GM10248 (cell line): ENCODE measurements around the gene PCDHB13.
"Not testable (repeated sequence)": the region's sequence is repeated elsewhere in the genome, so short reads cannot be mapped to it uniquely, and the experiment has no call there.

Source experiments
- CTCF ChIA-PET: fragments of 300-600 bp; sonication (Branson Sonifier 250); formaldehyde crosslinking; extraction: SDS; loops from one replicate; lab custom pipeline; 2021; ENCODE audit warnings: antibody characterized with exemption; lab: Yijun Ruan, JAX
- POLR2A ChIA-PET: fragments of 350-650 bp; sonication (Branson Sonifier 250); formaldehyde crosslinking; extraction: SDS; loops from one replicate; lab custom pipeline; 2020; ENCODE audit warnings: antibody characterized with exemption; lab: Yijun Ruan, JAX
- DNase-seq: peaks from one replicate; pipeline ENCODE4 v3.0.0; 2012; ENCODE audit errors: extremely low spot score
- CTCF ChIP-seq: IDR thresholded peaks from 2 replicates; pipeline ENCODE4 v1.5.1; 2012; ENCODE audit warnings: mild to moderate bottlenecking, low read depth; ENCODE audit errors: extremely low read depth, missing control alignments, control extremely low read depth

The PCDHB13 gene

DNA sequence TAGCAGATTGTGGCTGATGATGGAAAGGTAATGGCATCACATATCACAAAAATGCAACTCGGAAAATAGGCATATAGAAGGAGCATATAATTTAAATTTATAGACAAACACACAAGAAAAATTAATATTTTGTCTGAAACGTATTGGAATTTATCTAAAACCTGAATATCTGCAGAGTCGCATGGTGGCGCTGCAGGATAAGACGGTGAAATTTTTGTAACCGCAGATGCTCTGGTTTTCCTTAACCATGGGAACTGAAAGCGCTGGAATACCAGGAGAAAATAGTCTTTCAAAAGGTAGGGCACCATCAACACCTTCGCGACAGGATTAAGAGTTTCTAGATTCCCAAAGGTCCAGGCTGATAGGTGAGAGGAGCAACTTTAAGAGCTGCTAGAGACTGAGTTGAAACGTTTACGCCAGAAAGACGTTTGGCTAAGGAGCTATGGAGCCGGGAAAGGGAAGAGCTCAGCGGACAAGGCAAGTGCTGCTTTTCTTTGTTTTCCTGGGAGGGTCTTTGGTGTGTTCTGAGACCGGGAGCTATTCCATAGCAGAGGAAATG is 20.5 kb downstream of the PCDHB13 start:
- TF ChIP-seq CTCF: no peak
- no peak for DNase-seq
- CTCF ChIA-PET: interaction anchor here (1.1 kb wide), 1 partner anchor 20 kb away, joined by 3 read pairs; no protein-coding TSS in a partner anchor
- POLR2A ChIA-PET: no interaction called here

DNA sequence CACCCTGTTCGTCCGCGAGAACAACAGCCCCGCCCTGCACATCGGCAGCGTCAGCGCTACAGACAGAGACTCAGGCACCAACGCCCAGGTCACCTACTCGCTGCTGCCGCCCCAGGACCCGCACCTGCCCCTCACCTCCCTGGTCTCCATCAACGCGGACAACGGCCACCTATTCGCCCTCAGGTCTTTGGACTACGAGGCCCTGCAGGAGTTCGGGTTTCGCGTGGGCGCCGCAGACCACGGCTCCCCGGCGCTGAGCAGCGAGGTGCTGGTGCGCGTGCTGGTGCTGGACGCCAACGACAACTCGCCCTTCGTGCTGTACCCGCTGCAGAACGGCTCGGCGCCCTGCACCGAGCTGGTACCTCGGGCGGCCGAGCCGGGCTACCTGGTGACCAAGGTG is 22.2 kb downstream of the PCDHB13 start:
- CTCF ChIA-PET, POLR2A ChIA-PET, DNase-seq: not testable (repeated sequence)

DNA sequence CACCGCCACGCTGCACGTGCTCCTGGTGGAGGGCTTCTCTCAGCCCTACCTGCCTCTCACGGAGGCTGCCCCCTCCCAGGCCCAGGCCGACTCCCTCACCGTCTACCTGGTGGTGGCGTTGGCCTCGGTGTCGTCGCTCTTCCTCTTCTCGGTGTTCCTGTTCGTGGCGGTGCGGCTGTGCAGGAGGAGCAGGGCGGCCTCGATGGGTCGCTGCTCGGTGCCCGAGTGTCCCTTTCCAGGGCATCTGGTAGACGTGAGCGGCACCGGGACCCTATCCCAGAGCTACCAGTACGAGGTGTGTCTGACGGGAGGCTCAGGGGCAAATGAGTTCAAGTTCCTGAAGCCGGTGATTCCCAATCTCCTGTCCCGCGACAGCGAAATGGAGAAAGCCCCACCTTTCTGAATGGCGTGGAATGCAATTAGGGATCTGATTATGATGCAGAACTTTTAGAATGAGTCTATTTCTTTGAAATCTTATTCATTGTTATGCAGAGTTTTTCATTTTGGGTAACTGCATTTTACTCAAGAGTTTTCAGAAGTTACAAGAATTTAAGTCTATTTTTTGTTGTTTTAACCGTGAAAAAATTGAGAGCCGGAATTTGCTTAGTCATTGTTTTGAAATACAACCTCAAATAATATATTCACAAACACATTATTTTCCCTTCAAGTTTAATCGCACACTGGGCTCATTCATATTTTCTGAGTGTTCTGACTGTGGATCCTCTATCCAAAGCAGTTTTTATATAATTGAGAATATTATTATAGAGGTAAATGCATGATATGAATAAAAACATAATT is 23.0 kb downstream of the PCDHB13 start:
- no peak for TF ChIP-seq CTCF
- ChIA-PET POLR2A (no interaction called here), CTCF (no interaction called here)
- no peak for DNase-seq

DNA sequence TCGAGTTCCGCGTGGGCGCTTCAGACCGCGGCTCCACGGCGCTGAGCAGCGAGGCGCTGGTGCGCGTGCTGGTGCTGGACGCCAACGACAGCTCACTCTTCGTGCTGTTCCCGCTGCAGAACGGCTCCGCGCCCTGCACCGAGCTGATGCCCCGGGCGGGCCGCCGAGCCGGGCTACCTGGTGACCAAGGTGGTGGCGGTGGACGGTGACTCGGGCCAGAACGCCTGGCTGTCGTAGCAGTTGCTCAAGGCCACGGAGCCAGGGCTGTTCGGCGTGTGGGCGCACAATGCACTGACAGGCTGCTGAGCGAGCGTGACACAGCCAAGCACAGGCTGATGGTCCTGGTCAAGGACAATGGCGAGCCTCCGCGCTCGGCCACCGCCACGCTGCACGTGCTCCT is 27.8 kb downstream of the PCDHB13 start:
- no peak for TF ChIP-seq CTCF
- no peak for DNase-seq
- POLR2A ChIA-PET: no interaction called here
- CTCF ChIA-PET: no interaction called here

GRCh38 chr5:141245250-141245717 is 31.6 kb downstream of the PCDHB13 start, which contains the start of gene PCDHB15:
Gene PCDHB15, plus strand, starts transcription at chr5:141245395. Its CDS starts 184 bp downstream, at chr5:141245579.
- no peak for DNase-seq
- POLR2A ChIA-PET: no interaction called here
- CTCF ChIA-PET: interaction anchor here (0.9 to 1.6 kb wide), 4 partner anchors 10 to 319 kb away, joined by 3 to 4 read pairs (median 3); partner anchors contain the start of genes PCDHB11 and PCDHGA10
- TF ChIP-seq CTCF: no peak

GRCh38 chr5:141246971-141247370 is 33.3 kb downstream of the PCDHB13 start:
- DNase-seq, CTCF ChIA-PET, POLR2A ChIA-PET: not testable (repeated sequence)

DNA sequence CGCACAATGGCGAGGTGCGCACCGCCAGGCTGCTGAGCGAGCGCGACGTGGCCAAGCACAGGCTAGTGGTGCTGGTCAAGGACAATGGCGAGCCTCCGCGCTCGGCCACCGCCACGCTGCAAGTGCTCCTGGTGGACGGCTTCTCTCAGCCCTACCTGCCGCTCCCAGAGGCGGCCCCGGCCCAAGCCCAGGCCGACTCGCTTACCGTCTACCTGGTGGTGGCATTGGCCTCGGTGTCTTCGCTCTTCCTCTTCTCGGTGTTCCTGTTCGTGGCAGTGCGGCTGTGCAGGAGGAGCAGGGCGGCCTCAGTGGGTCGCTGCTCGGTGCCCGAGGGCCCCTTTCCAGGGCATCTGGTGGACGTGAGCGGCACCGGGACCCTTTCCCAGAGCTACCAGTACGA is 33.7 kb downstream of the PCDHB13 start:
- DNase-seq, CTCF ChIA-PET, POLR2A ChIA-PET: not testable (repeated sequence)

GRCh38 chr5:141250576-141250975 is 36.9 kb downstream of the PCDHB13 start:
- no peak for TF ChIP-seq CTCF
- POLR2A ChIA-PET: no interaction called here

More at GRCh38 chr5:141250576-141250975, 36.9 kb downstream of the PCDHB13 start:
- DNase-seq: no peak
- CTCF ChIA-PET: interaction anchor here (1.1 kb wide), 1 partner anchor 12 kb away, joined by 4 read pairs; no protein-coding TSS in a partner anchor
